GM12875 (cell line): ENCODE results near the gene SLC25A4.
"Not testable (repeated sequence)": the region's sequence is repeated elsewhere in the genome, so short reads cannot be mapped to it uniquely, and the experiment has no call there.

Source experiments
- H3K4me3 ChIP-seq: one replicate; pipeline ENCODE4 v1.5.1; 2011; ENCODE audit warnings: low read depth, low read length, control low read depth
- TF ChIP-seq, protein P1 (sequence below): IDR thresholded peaks from 2 replicates; pipeline ENCODE4 v1.5.1; 2011; ENCODE audit warnings: low read depth, mild to moderate bottlenecking, control low read depth, inconsistent platforms, low read length, moderate library complexity, borderline replicate concordance; ENCODE audit not compliant: insufficient read depth

SLC25A4 gene

DNA sequence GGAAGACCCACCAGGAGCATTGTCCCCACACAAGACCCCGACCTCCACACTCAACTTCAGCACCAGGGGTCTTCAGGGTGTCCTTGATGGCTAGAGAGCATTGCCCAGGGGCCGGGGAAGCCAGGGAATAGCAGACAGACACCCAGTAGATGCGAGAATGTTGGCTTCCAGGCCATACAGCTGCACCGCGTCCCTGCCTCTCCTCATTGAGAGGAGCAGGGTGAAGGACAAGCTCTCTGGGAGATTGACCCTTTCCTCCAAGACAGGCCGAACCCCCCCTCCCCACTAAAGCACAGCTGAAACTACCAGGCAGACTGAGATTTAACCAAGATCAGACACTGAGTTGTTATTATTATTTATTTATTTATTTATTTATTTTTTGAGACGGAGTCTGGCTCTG lies 42.6 kb upstream of the SLC25A4 start:
- TF ChIP-seq, protein P1, sequence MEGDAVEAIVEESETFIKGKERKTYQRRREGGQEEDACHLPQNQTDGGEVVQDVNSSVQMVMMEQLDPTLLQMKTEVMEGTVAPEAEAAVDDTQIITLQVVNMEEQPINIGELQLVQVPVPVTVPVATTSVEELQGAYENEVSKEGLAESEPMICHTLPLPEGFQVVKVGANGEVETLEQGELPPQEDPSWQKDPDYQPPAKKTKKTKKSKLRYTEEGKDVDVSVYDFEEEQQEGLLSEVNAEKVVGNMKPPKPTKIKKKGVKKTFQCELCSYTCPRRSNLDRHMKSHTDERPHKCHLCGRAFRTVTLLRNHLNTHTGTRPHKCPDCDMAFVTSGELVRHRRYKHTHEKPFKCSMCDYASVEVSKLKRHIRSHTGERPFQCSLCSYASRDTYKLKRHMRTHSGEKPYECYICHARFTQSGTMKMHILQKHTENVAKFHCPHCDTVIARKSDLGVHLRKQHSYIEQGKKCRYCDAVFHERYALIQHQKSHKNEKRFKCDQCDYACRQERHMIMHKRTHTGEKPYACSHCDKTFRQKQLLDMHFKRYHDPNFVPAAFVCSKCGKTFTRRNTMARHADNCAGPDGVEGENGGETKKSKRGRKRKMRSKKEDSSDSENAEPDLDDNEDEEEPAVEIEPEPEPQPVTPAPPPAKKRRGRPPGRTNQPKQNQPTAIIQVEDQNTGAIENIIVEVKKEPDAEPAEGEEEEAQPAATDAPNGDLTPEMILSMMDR = no peak
- H3K4me3 ChIP-seq = no peak overlapping the region

DNA sequence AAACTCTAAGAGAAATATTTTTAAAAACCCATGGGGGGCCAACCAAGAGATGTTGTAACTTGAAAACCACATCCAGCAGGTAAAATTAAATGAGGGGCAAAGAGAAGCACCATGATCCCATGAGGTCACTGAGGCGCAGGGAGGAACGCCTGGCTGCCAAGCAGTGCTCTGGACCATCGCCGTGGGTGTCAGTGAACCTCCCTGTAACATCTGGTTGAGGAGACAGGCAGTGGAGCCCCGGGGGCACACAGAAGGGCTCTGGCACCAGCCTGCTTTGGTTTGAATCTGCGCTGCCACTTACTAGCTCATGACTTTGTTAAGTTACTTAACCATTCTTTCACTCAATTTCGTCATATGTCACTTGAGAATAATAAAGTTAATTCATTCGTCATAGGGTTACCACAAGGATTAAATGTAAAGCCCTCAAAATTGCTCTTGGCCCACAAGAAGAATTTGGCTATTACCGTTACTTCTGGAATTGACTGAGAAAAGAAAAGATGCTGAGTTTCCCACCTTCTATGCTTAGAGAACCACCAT lies 41.6 kb upstream of the SLC25A4 start:
- H3K4me3 ChIP-seq = no peak overlapping the region

GRCh38 chr4:185104733-185105132 lies 38.3 kb upstream of the SLC25A4 start:
- TF ChIP-seq, protein P1 = no peak
- H3K4me3 ChIP-seq = no peak overlapping the region

More for the DNA sequence above, 41.6 kb upstream of the SLC25A4 start:
- TF ChIP-seq, protein P1 = no peak

GRCh38 chr4:185106353-185106752 lies 36.7 kb upstream of the SLC25A4 start:
- H3K4me3 ChIP-seq = no peak overlapping the region
- TF ChIP-seq, protein P1 = no peak

GRCh38 chr4:185107574-185107973 lies 35.5 kb upstream of the SLC25A4 start:
- not testable (repeated sequence) for H3K4me3 ChIP-seq

- TF ChIP-seq, protein P1 = no peak
Measured at GRCh38 chr4:185108185-185108584, 34.9 kb upstream of the SLC25A4 start.

DNA sequence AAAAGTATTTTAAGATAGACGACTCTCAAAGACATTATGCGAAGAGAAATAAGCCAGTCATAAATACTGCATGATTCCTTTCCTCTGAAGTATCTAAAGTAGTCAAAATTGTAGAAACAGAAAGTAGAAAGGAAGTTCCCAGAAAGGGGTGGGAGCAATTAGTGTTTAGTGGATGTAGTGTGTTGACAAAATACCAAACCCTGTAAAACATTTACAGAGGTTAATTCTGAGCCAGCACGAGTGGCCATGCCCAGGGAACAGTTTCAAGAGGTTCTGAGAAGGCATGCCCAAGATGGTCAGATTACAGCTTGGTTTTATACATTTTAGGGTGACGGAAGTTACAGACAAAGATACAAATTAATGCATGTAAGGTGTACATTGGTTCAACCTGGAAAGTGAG lies 34.4 kb upstream of the SLC25A4 start:
- H3K4me3 ChIP-seq = no peak overlapping the region
- TF ChIP-seq, protein P1 = no peak

More at GRCh38 chr4:185108185-185108584, 34.9 kb upstream of the SLC25A4 start:
- no peak overlapping the region for H3K4me3 ChIP-seq

- H3K4me3 ChIP-seq = no peak overlapping the region
- TF ChIP-seq, protein P1 = no peak
Measured at GRCh38 chr4:185109736-185110135, 33.3 kb upstream of the SLC25A4 start.
